ENCODE results near the gene MAGED4.

DNA sequence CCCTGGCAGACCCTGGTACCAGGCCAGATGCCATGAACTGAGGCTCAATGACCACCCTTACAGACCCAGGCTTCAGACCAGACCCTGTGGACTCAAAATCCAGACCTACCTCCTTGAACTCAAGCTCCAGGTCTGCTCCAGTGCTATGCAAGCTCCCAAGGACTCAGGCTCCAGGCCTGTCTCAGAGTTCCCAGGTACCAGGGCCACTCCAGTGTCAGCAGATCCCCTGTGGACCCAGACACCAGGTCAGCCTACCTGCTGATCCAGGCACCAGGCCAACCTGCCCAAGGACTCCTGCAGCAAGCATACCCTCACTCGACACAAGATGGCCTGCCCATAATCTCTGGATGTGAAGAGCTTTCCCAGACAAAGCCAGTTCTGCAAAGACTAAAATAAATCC, 44.7 kb upstream of the MAGED4 start:
- TF ChIP-seq TAF1 (IDR thresholded peaks at IDR 0.05; ENCODE audit: borderline replicate concordance, insufficient read depth, low read length) (no peak), POLR2AphosphoS5 (IDR thresholded peaks at IDR 0.05; ENCODE audit: low read depth, low read length) (no peak)
- TF ChIP-seq, protein P1, sequence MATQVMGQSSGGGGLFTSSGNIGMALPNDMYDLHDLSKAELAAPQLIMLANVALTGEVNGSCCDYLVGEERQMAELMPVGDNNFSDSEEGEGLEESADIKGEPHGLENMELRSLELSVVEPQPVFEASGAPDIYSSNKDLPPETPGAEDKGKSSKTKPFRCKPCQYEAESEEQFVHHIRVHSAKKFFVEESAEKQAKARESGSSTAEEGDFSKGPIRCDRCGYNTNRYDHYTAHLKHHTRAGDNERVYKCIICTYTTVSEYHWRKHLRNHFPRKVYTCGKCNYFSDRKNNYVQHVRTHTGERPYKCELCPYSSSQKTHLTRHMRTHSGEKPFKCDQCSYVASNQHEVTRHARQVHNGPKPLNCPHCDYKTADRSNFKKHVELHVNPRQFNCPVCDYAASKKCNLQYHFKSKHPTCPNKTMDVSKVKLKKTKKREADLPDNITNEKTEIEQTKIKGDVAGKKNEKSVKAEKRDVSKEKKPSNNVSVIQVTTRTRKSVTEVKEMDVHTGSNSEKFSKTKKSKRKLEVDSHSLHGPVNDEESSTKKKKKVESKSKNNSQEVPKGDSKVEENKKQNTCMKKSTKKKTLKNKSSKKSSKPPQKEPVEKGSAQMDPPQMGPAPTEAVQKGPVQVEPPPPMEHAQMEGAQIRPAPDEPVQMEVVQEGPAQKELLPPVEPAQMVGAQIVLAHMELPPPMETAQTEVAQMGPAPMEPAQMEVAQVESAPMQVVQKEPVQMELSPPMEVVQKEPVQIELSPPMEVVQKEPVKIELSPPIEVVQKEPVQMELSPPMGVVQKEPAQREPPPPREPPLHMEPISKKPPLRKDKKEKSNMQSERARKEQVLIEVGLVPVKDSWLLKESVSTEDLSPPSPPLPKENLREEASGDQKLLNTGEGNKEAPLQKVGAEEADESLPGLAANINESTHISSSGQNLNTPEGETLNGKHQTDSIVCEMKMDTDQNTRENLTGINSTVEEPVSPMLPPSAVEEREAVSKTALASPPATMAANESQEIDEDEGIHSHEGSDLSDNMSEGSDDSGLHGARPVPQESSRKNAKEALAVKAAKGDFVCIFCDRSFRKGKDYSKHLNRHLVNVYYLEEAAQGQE (IDR thresholded peaks at IDR 0.05; ENCODE audit: insufficient read depth in 1 of 2, low read depth in 2 of 2, low read length in 2 of 2) = no peak
